Measurements from ENCODE around the gene ANXA2.

Gene ANXA2

GRCh38 chr15:60363903-60364611 lies 33.7 kb downstream of the ANXA2 start:
- no peak for DNase-seq

GRCh38 chr15:60363087-60363549 lies 34.7 kb downstream of the ANXA2 start:
- DNase-seq, result no peak

GRCh38 chr15:60362321-60363086 lies 35.3 kb downstream of the ANXA2 start:
- peak; percentile 28 for DNase-seq

- DNase-seq, result peak; percentile 70
Measured at GRCh38 chr15:60359738-60360137, 38.0 kb downstream of the ANXA2 start.

GRCh38 chr15:60358935-60359682 lies 38.7 kb downstream of the ANXA2 start:
- DNase-seq, result no peak

GRCh38 chr15:60356832-60357231 lies 41.0 kb downstream of the ANXA2 start:
- no peak for DNase-seq

GRCh38 chr15:60355148-60355857 lies 42.5 kb downstream of the ANXA2 start:
- DNase-seq, result no peak

- no peak for DNase-seq
Measured at GRCh38 chr15:60353245-60353920, 44.4 kb downstream of the ANXA2 start.

- DNase-seq, result no peak
Measured at GRCh38 chr15:60352525-60352924, 45.3 kb downstream of the ANXA2 start.

GRCh38 chr15:60351066-60351465 lies 46.7 kb downstream of the ANXA2 start:
- DNase-seq, result no peak

GRCh38 chr15:60350108-60350507 lies 47.7 kb downstream of the ANXA2 start:
- no peak for DNase-seq

GRCh38 chr15:60349589-60349988 lies 48.2 kb downstream of the ANXA2 start:
- no peak for DNase-seq

GRCh38 chr15:60347480-60348049 lies 50.2 kb downstream of the ANXA2 start:
- DNase-seq, result no peak

- DNase-seq, result no peak
Measured at GRCh38 chr15:60346653-60347052, 51.1 kb downstream of the ANXA2 start.

GRCh38 chr15:60346077-60346476 lies 51.7 kb downstream of the ANXA2 start:
- DNase-seq, result no peak

- DNase-seq, result no peak
Measured at GRCh38 chr15:60345598-60345997, 52.2 kb downstream of the ANXA2 start.

- no peak for DNase-seq
Measured at GRCh38 chr15:60344987-60345386, 52.8 kb downstream of the ANXA2 start.

GRCh38 chr15:60344461-60344860 lies 53.3 kb downstream of the ANXA2 start:
- no peak for DNase-seq

- no peak for DNase-seq
Measured at GRCh38 chr15:60343221-60343970, 54.4 kb downstream of the ANXA2 start.

- no peak for DNase-seq
Measured at GRCh38 chr15:60340207-60340921, 57.4 kb downstream of the ANXA2 start.

- DNase-seq, result no peak
Measured at GRCh38 chr15:60339236-60339635, 58.5 kb downstream of the ANXA2 start.
